H1 (cell line): ENCODE results near the gene SMYD4.

ENCODE experiments used
- ASH2L ChIP-seq: fragments of 200-600, 300-600 bp; sonication (generic); IDR thresholded peaks from one replicate; pipeline ENCODE4 v1.7.1; 2017; ENCODE audit warnings: low read length
- CREB1 ChIP-seq: IDR thresholded peaks from 2 replicates; pipeline ENCODE4 v1.6.1; 2012; ENCODE audit warnings: inconsistent platforms
- CTCF ChIP-seq, 3 experiments: IDR thresholded peaks; 1 replicate in 2 of 3; 2 replicates in 1 of 3; pipeline versions ENCODE4 v1.5.1 to v1.6.1; 2011; ENCODE audit warnings: low read length in 3 of 3, mild to moderate bottlenecking in 3 of 3, inconsistent platforms in 2 of 3, low read depth in 1 of 3, moderate library complexity in 1 of 3; ENCODE audit not compliant: insufficient read depth in 1 of 3; ENCODE audit errors: control extremely low read depth in 1 of 3
- GTF2F1 ChIP-seq: IDR thresholded peaks from 2 replicates; pipeline ENCODE4 v1.6.1; 2012; ENCODE audit warnings: low read depth, low read length, improper control_type of control experiment, borderline replicate concordance
- JUN ChIP-seq: IDR thresholded peaks from 2 replicates; pipeline ENCODE4 v1.6.1; 2011; ENCODE audit warnings: low read depth, mild to moderate bottlenecking, improper control_type of control experiment, low read length
- POLR2A ChIP-seq, 2 experiments: IDR thresholded peaks; 1 replicate in 1 of 2; 2 replicates in 1 of 2; pipeline ENCODE4 v1.6.1; 2011; ENCODE audit warnings: low read depth in 2 of 2, low read length in 2 of 2, mild to moderate bottlenecking in 2 of 2; ENCODE audit errors: control extremely low read depth in 1 of 2
- POLR2AphosphoS5 ChIP-seq: IDR thresholded peaks from 2 replicates; pipeline ENCODE4 v1.6.1; 2011; ENCODE audit warnings: low read depth, low read length
- SIX5 ChIP-seq: IDR thresholded peaks from 2 replicates; pipeline ENCODE4 v1.6.1; 2011; ENCODE audit warnings: mild to moderate bottlenecking, low read depth, low read length
- USF2 ChIP-seq: IDR thresholded peaks from 2 replicates; pipeline ENCODE4 v1.6.1; 2011; ENCODE audit warnings: low read length, improper control_type of control experiment

DNA sequence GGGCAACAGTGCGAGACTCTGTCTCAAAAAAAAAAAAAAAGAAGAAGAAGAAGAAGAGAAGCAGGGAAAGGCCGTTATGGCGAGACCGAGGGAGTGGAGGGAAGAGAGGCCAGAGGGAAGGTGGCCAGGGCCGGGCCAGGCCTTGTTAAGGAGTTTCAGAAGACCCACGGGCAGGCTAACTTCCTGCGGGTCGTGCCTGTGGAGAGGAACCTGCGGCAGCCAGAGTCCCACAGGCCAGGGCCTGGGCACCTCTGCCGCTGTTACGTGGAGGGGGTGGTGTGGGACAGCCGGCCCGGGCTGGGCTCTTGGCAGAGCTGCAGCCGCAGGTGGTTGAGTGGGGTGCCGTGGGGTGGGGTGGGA, 99.8 kb downstream of the SMYD4 start:
- TF ChIP-seq GTF2F1 (no peak), ASH2L (no peak), SIX5 (no peak), POLR2AphosphoS5 (no peak), POLR2A (IDR thresholded peaks at IDR 0.05; ENCODE audit: control extremely low read depth in 1 of 2, low read depth in 2 of 2, low read length in 2 of 2) (no peak), CREB1 (no peak), JUN (no peak), CTCF (IDR thresholded peaks at IDR 0.05; ENCODE audit: control extremely low read depth in 1 of 3, insufficient read depth in 1 of 3, low read depth in 1 of 3, low read length in 3 of 3) (no peak), USF2 (no peak)
